Heart right ventricle (tissue), 16 donors: Measurements from ENCODE around the gene PTPRN2. TPM values are rescaled to one million over a fixed set of nuclear protein-coding genes. Genes with fewer than 3 reads are reported as not detected.
A peak's percentile ranks its signal among the peaks of the same experiment; 100 is the strongest.

Experiments used
- ATAC-seq, 8 donors: fragments of 200-7000 bp; cut with Tn5 transposase; one replicate each; pipeline ENCODE4 v1.9.1; 2020; ENCODE audit warnings: mild to moderate bottlenecking in 8 of 8, moderate library complexity in 8 of 8, moderate number of reproducible peaks in 1 of 8
- DNase-seq, 2 donors: peaks; one replicate each; pipeline ENCODE4 v3.0.0-alpha.2; 2020
- H3K27ac ChIP-seq, 10 donors: fragments of 200-600 bp; sonication (generic) in 2 of 10; one replicate each; pipeline versions ENCODE4 v1.5.0 to v1.8.0; 2020 to 2022; ENCODE audit warnings: mild to moderate bottlenecking in 3 of 10
- H3K27me3 ChIP-seq, 7 donors: fragments of 200-600 bp; one replicate each; pipeline ENCODE4 v1.8.0; 2021 to 2022; ENCODE audit warnings: mild to moderate bottlenecking in 2 of 7
- H3K36me3 ChIP-seq, 9 donors: fragments of 200-600 bp; sonication (generic) in 1 of 9; one replicate each; pipeline versions ENCODE4 v1.5.0 to v1.8.0; 2020 to 2022; ENCODE audit warnings: mild to moderate bottlenecking in 2 of 9
- H3K4me1 ChIP-seq, 9 donors: fragments of 200-600 bp; sonication (generic) in 1 of 9; one replicate each; pipeline versions ENCODE4 v1.5.0 to v1.8.0; 2020 to 2022; ENCODE audit warnings: mild to moderate bottlenecking in 4 of 9
- H3K4me3 ChIP-seq, 10 donors: fragments of 200-600 bp; sonication (generic) in 2 of 10; one replicate each; pipeline versions ENCODE4 v1.5.0 to v1.8.0; 2020 to 2022; ENCODE audit warnings: mild to moderate bottlenecking in 7 of 10, moderate library complexity in 2 of 10
- H3K9me3 ChIP-seq, 11 donors: fragments of 200-600 bp in 10 of 11; sonication (generic) in 2 of 11; one replicate each; pipeline versions ENCODE4 v1.5.0 to v1.8.0; 2013 to 2022; ENCODE audit warnings: mild to moderate bottlenecking in 2 of 11, control low read depth in 1 of 11, moderate library complexity in 1 of 11
- WGBS, 2 donors: extraction: QIAGEN DNeasy Blood & Tissue Kit; methylation state at CpG; one replicate each; pipeline ENCODE4 v1.1.7; 2013; ENCODE audit warnings: inconsistent platforms in 1 of 2; 5-methylcytosine and 5-hydroxymethylcytosine counted together
- intact Hi-C, 10 donors: fragments of 100-400 bp; cut with DNase I; formaldehyde crosslinking; loops; one replicate each; pipeline versions ENCODE4 v1.11.1 to v1.14.2; 2022
- polyA plus RNA-seq, 2 donors: library from polyadenylated mRNA; stranded (reverse); fragments of 200-250 nt; gene quantifications; one replicate each; pipeline ENCODE4 v1.2.3, GENCODE V29; 2013
- total RNA-seq, 10 donors: library from RNA; stranded (reverse); fragmentation: NEBNext Ultra II Directional in 3 of 10; extraction: Animal tissue kit (Norgen Biotek cat#: 25700) in 3 of 10; gene quantifications; one replicate each; pipeline versions ENCODE4 v1.2.1 to v1.2.4, GENCODE V29; 2021 to 2023
- TF ChIP-seq, protein P1 (sequence below), 9 donors: fragments of 200-600 bp; sonication (generic) in 2 of 9; IDR thresholded peaks; one replicate each; pipeline versions ENCODE4 v1.5.0 to v1.8.0; 2021 to 2022; ENCODE audit warnings: antibody characterized with exemption in 9 of 9, mild to moderate bottlenecking in 5 of 9, moderate library complexity in 1 of 9
- donor health status: Arrhythmogenic right ventricular cardiomyopathy.
- donor health status: ischemic (EF 13 %, LVEDD 7.1; RV severe dilation, severe dysfunction).
- donor health status: healthy with polysubstance abuse.
- donor health status: DM: no; HTN: yes; CAD: no.
- donor health status: DM: no; HTN: no; CAD: no.
- donor health status: ischemic (EF 25% LVEDD 6.9; RV normal size, moderate dysfunction).
- donor health status: ischemic (EF 25% LVEDD 5.7; RV mildly dilated, moderate dysfunction).
- donor health status: healthy.
- donor health status: DM: yes; HTN: yes; CAD: no.
- donor health status: Ischemic cardiomyopathy.
- donor health status: ischemic (EF 35%, LVEDD 5.7; RV mildly dilated, moderate dysfunction).
- donor health status: nonischemic (EF 11% LVEDD 7.7; RV severe dilation, severe dysfunction).
- donor health status: DM: yes; HTN: yes; CAD: no.
- donor health status: PGD.
- donor health status: ischemic (EF 29% LVEDD 5.4; RV normal size, mild dysfunction).
- donor health status: nonischemic (EF 23%, LVEDD 6.1; RV moderate dilation, normal function).

The PTPRN2 gene
- total and polyA plus RNA-seq, 12 donors = 0.82 to 1.8 (median 1.3) TPM

DNA sequence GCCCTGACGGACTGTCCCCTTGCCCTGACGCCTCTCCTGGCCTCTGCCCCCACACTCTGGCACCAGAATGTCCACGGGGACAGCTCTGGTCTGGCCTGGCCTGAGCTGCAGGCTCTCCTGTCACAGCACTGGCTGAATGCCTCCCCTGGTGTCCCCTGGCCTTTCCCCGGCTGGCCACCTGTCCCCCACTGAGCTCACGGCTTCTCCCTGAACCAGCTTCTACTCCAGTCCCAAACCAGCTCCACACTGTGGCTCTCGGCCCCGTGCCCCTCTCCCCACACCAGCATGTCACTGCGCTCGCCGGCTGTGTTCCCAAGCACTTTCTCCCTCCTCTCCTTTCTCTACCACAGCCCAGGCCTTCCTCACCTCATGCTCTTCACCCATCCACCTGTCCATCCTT, 864.4 kb downstream of the PTPRN2 start:
- Histone ChIP-seq H3K9me3 (no peaks in the 10 kb centered on the region), H3K36me3 (no peaks in the 10 kb centered on the region), H3K4me1 (no peaks in the 10 kb centered on the region), H3K27ac (no peak overlapping the region), H3K4me3 (no peak overlapping the region), H3K27me3 (peaks cover 0 to 32% (median 17%) of the 10 kb centered on the region in 7 donors)
- intact Hi-C loops = no loop called here
- DNase-seq = no peak
- WGBS, 2 donors = 64 to 66% methylated on average over 10 of the region's 10 CpGs
- TF ChIP-seq, protein P1, sequence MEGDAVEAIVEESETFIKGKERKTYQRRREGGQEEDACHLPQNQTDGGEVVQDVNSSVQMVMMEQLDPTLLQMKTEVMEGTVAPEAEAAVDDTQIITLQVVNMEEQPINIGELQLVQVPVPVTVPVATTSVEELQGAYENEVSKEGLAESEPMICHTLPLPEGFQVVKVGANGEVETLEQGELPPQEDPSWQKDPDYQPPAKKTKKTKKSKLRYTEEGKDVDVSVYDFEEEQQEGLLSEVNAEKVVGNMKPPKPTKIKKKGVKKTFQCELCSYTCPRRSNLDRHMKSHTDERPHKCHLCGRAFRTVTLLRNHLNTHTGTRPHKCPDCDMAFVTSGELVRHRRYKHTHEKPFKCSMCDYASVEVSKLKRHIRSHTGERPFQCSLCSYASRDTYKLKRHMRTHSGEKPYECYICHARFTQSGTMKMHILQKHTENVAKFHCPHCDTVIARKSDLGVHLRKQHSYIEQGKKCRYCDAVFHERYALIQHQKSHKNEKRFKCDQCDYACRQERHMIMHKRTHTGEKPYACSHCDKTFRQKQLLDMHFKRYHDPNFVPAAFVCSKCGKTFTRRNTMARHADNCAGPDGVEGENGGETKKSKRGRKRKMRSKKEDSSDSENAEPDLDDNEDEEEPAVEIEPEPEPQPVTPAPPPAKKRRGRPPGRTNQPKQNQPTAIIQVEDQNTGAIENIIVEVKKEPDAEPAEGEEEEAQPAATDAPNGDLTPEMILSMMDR (IDR thresholded peaks at IDR 0.05) = no peak
- peak in 1 of 8 donors; percentile 35 for ATAC-seq

DNA sequence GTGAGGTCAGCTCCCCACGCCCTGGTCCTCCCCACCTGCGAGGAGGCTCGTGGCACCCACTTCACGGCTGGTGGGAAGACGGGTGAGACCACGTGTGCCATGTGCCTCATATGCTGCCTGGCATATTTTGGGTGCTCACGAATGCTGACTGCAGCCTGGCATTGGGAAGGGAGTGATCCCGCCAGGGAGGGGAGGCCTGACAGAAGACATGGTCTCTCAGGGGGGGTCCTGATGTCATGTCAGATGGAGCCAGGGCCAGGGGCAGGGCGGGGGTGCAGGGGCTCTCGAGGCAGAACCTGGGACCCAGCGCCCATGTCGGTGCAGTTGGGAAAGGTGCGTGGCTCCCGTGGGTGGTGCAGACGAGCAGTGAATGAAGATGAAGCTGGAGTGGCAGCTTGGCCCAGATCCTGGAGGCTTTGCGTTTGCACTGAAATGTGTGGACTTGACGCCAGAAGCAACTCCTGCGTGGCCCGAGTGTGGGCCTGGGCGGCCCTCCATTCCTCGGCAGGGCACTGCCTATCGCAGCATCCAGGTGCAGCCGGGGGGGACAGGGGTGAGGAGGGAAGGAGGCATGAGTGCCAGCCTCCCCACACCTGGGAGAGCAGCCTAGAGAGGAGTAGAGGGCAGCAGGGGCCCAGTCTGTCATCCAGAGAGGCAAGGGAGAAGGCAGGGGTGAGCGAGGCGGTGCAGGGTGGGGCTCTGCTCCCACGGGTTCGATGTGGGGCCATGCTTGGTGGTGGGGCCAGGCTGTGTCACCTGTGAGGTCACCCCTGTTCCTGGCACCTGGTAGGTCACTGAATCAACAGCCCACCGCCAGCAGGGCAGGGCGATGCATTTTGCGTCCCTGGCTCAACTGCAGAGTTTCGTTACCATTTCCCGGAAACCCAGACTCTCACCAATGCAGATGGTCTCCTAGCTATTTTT, 865.2 kb downstream of the PTPRN2 start:
- no peak overlapping the region for H3K4me3 ChIP-seq
- intact Hi-C loops = no loop called here
- no peaks in the 10 kb centered on the region for H3K9me3 ChIP-seq
- H3K4me1 ChIP-seq = no peaks in the 10 kb centered on the region
- TF ChIP-seq, protein P1 (IDR thresholded peaks at IDR 0.05) = no peak
- H3K27ac ChIP-seq = no peak overlapping the region
- no peak for DNase-seq
- WGBS, 2 donors = 85 to 89% methylated on average over 32 of the region's 32 CpGs
- ATAC-seq = no peak
- H3K36me3 ChIP-seq = no peaks in the 10 kb centered on the region
- peaks cover 0 to 29% (median 17%) of the 10 kb centered on the region in 7 donors for H3K27me3 ChIP-seq

DNA sequence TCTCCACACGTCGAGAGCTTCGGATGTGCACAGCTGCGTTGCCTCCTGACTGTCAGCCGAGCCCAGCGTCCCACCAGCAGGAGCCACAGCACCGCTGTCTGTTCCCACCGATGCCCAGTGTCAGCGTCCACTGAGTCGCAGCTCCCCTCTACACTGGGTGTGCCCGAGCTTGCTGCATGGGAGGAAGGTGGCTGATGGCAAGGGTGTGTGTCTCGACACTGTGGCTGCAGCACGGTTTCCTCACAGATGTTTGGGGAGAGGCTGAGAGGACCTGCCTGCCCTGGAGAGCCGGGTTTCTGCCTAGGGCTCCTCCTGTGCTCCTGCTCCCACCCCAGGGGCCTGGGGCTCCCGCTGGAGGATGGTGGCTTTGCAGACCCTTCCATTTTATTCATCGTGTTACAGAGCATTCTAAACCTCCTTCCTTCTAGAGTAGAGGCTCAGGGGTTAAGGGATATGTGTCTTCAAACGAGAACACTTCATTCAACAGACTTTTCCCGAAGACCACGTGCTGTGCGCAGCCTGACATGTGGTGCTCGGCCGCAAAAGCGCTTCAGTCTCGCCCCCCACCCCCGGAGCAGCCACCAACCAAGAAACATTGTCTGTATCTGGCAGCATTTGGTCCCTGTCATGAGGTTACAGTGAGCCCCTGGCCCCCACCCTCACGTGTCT, 866.0 kb downstream of the PTPRN2 start:
- H3K36me3 ChIP-seq = no peaks in the 10 kb centered on the region
- H3K27me3 ChIP-seq = peaks cover 0 to 27% (median 17%) of the 10 kb centered on the region in 7 donors
- no peak for ATAC-seq
- 81 to 82% methylated on average over 26 of the region's 26 CpGs for WGBS, 2 donors
- TF ChIP-seq, protein P1 (IDR thresholded peaks at IDR 0.05) = no peak
- no peaks in the 10 kb centered on the region for H3K4me1 ChIP-seq
- no peak overlapping the region for H3K27ac ChIP-seq
- intact Hi-C loops = no loop called here
- H3K4me3 ChIP-seq = no peak overlapping the region
- H3K9me3 ChIP-seq = no peaks in the 10 kb centered on the region
- no peak for DNase-seq

DNA sequence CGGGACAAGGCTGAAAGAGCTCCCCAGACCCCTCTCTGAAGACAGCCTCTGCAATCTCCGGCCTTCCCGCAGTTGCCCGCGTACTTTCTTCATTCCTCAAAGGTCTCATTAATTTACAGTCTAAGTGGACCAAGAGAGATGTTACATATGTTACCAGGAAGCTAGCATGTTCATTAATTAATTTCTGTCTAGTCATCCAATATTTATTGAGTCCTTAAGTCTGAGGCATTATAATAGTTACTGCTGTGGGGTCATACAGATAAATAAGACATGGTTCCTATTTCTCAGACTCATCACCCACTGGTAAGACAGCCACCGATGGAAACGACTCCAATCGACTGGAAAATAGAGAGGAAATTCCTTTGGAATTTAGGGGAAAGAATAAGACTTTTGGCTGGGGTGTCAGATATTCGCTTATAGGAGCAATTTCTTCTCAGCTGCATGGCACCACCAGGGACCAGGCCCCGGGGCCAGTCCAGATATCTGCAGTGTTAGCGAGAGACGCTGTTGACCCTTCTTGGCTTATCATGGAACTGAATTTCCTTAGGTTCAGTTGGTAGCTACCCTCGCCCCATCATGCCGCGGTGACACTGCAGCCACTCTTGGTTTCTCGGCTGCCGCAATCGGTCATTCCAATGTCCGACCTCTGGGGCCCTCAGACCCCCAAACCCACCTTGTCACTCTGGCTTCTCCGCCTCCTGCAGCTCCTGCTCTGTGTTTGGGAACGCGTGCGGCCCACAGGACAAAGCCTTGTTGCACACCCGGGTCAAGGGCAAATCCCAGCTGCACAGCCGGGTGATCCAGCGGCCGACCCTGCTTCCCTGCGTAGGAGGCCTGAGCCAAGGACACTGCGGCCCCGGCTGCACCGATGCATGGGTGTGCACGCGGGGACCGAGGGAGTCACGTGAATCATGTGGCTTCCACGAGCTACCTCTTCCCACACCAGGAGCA, 867.6 kb downstream of the PTPRN2 start:
- Histone ChIP-seq H3K27ac (no peak overlapping the region), H3K27me3 (peaks cover 0 to 26% (median 17%) of the 10 kb centered on the region in 7 donors), H3K9me3 (no peaks in the 10 kb centered on the region), H3K36me3 (no peaks in the 10 kb centered on the region), H3K4me3 (no peak overlapping the region), H3K4me1 (no peaks in the 10 kb centered on the region)
- no peak for DNase-seq
- intact Hi-C loops = no loop called here
- ATAC-seq = no peak
- TF ChIP-seq, protein P1 (IDR thresholded peaks at IDR 0.05) = no peak
- 88 to 90% methylated on average over 36 of the region's 36 CpGs for WGBS, 2 donors
